Activated CD4-positive, alpha-beta T cell treated with anti-CD3 and anti-CD28 coated beads, Interleukin-2, amount 50 U/mL, for 16 hours (primary cell): ENCODE measurements around the gene PIK3C2B.

Experiments
- DNase-seq: peaks from one replicate; pipeline ENCODE4 v3.0.0-alpha.2; 2020

The PIK3C2B gene

DNA sequence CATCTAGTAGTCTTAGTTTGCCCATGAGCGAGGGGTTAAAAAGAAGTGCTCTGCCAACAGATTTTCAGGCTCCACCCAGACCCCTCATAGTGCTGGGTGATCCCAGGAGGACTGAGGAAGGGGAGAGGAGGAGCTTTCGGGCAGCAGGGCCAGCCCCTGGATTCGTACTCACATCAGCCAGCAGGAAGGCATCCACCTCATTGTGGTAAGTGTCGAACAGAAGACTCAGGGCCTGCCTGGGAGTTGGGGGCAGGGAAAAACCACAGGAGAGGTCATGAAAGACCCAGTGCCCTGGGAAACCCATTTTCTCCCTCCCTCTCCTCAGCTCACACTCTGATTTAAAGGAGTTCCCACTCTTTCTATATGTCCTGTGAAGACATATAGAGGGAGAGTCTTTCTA is 34.9 kb downstream of the PIK3C2B start:
- DNase-seq: no peak

DNA sequence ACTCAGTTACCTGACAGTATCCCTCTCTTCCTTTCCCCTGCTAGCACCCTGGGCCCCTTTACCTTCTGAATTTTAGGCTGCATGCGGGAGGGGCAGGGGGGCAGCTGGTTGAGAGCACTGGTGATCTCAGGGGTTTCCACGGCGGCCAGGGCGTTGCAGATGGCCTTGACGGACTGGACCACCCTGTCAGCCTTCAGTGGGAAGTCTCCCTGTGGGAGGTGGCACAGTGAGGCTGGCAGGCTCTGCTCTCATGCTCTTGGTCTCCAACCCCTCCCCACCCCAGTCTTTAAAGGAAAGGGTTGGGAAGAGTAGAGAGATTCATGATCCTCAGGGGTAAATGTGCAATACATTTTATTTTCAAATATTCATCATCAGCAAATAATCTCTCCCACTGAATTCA is 36.9 kb downstream of the PIK3C2B start:
- no peak for DNase-seq

DNA sequence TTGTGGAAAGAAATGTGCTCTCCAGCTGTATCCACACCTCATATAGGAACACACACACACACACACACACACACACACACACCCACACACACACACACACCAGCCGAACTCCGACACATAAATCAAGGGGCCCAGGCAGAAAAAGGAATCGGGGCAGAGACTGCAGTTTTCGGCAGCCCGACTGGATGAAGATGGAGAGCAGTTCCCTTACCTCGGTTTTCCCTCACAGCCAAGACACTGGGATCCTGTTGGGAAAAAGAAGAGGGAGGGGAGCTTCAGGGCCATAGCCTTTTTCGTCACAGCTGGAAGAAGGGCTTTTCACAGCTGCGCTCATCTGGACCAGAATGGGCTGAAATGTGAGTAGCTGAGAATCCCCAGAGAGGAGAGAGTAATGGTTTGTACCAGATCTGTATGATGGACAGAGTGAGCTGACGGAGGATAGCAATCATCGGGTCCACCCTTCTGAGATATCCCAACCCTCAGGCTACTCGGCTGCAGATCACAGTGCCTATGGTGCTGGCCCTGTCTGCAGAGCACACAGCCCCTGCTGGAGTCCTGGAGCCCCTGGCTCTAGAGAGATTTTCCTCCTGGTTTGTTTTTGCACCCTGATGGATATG is 37.7 kb downstream of the PIK3C2B start:
- DNase-seq: no peak

DNA sequence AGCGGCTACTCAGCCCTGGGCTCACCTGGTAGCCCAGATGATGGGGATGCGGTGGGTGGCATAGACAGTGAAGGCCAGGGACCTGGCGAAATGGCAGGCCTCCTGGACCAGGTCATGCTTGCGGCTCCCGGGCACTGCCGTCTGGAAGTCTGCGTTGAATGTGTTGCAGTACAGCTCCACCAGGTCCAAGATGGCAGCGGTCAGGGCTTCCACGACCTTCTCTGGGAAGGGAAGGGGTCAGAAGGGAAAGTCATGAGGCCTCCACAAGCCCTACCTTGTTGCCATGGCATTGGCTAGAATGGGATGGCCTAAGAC is 38.8 kb downstream of the PIK3C2B start:
- DNase-seq: no peak

DNA sequence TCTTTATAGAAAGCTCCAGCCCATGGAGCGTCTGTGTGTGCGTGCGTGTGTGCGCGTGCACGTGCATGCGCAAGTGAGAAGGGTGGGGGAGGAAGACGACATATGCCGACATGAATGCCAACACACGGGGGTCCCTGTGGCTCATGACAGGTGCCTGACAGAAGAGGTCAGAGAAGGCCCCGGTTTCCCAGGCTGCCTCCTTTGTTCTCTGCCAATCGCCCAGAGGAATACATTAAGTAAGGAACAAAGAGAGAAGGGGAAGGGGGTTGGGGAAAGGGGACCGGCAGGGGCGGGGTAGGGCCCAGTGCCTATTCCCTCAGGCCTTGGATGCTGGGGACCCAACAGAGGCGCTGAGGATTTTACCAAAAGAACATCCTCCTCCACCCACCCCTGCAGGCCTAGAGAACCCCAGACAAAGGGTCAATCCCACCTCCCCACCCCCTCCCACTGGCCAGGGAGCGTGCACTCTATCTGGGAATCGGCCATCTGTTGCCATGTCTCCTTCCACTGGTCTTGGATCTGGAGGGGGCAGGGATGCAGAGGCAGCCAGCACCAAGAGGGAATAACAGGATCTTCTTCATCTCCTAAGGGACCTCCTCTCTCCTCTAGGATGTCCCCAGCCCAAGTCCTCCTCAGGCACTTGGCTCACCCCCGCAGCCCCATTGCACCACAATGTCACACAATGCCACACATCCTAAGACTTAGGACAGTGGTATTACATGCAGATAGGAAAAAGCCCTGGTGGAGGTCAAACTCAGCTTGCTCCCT is 39.4 kb downstream of the PIK3C2B start:
- no peak for DNase-seq

DNA sequence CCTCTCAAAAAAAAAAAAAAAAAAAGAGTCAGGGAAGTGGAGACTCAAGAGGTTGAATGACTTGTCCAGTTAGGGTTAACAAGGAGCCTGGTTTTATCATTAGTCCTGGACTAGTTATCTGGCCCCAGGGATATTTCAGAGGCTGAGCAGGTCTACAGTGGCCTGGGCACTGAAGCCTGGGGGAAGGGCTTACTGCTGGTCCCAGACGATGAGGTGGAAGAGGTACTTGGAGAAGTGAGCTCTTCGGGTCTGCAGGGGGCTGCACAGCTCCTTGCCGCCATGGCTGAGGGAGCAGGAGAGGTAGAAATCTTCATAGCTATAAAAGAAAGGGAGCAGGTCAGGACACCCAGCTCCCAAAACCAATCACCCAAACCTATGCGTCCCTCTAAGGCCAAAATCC is 40.1 kb downstream of the PIK3C2B start:
- no peak for DNase-seq

DNA sequence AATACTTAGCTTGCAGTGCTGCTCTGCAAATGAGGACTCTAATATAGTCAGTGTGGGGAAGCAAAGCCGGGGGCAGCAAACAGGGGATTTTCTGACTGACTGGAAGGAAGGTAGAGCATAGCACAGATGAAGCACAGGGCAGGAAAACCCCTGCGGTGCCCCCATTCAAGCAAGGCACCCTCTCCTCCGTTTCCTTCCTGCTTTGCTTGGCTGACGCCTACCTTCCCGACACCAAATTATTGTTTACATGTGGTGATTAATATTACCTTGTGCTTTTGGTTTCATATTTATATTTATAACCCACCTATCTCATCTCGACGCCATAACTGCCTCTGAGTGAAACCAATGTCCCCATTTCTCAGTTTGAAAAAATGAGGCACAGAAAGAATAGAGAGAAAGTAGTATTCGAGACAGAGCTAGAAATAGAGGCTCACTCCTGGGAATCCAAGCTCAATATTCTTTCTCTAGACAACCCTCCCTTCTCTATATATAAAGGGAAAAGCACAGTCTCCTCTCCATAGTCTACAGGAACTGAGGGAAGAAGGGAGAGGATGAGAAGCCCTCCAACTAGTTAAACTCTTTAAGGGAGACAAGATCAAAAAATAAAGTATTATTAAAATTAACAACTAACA is 41.3 kb downstream of the PIK3C2B start:
- peak; percentile 67 for DNase-seq

DNA sequence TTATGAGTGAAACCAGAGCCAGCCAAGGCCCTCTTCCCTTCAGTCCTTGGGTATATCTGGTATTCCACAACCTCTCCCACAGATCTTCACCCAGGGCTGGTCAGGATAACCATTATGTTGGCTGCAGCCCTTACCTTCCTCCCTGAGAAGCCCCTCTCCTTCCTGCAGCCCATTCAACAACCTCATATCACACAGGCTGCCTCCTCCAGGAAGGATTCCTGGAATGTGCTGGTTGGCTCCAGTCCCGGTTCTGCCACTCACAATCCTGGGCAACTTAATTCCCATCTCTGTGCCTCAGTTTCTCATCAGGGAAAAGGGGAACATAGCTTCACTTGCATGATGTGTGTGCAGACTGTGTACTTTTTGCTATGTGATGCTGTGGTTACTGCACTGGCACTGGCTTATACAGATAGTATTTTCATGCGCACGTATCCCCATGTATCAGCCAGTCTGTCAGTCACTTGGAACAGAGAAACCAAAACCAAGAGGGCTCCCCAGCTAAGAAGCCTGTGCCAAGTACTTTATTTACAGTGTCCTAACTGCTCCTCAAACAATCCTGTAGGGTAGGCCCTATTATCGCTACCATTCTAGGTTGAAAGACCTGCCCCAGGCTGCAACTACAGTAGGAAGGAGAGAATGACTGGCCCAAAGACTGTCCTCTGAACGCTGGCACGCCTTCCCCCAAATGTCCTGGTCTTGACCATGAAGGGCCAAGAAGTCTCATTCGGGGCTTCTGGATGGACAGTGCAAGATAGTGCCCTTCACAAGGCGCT is 43.1 kb downstream of the PIK3C2B start:
- no peak for DNase-seq

DNA sequence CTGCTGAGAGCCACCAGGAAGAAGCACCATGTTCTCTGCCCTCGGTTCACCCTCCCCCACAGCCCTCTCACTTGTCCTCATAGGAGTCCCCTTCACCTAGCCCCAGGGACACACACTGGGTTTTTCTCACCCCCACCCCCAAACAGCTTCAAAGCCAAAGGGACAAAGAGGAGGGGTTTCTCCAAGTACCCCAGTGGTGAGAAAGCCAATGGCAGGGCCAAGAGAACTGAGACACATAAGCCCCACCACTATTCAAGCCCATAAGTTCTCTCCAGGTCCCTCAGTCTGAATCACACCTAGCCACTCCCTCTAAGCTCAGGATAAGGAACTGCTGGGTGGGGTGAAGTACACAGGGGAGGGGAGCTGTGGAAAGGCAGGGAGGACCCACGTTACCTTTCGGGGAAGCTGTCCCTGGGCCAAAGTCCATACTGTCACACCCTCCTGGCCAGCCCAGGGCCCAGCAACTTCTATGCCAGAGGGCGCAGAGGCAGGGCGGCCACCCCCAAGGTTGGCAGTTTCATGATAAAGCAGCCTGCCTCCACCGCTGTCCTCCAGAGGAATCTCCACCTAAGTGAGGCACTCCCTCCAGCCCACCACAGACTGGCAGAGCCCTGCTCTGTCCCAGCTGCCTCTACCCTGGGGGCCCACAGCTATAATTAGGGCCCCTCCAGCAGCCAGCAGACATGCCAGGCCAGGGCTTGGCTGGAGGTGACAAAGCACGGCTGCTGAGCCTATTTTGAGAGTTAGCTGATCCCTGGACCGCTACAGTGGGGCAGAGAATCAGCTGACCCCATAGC is 43.9 kb downstream of the PIK3C2B start:
- no peak for DNase-seq

DNA sequence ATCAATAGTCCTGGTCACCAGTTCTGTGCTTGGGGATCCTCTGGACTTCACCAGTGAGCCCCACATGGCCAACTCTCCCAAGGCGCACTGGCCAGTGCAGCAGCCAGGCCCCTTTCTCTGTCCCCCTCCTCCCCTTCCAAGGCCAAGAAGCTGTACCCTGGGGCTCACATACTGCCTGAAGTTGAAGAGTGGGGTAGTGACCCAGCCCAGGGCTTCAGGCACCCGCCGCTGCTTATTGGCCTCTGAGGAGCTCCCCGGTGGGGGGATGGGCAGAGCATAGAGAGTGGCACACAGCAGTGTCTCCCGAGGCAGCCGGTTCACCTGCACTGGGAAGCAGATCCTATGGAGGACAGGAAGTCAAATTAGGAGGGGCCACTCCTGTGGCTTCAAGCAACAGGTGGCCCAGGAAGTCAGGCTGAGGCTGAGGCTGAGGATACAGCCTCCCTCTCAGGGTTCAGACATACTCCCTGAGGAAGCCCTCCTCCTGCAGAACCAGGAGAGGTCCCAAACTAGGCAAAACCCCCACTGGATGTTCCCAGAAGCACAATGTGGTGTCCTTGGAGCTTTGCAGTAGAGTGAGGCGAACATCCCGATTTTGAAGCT is 44.8 kb downstream of the PIK3C2B start:
- DNase-seq: no peak

DNA sequence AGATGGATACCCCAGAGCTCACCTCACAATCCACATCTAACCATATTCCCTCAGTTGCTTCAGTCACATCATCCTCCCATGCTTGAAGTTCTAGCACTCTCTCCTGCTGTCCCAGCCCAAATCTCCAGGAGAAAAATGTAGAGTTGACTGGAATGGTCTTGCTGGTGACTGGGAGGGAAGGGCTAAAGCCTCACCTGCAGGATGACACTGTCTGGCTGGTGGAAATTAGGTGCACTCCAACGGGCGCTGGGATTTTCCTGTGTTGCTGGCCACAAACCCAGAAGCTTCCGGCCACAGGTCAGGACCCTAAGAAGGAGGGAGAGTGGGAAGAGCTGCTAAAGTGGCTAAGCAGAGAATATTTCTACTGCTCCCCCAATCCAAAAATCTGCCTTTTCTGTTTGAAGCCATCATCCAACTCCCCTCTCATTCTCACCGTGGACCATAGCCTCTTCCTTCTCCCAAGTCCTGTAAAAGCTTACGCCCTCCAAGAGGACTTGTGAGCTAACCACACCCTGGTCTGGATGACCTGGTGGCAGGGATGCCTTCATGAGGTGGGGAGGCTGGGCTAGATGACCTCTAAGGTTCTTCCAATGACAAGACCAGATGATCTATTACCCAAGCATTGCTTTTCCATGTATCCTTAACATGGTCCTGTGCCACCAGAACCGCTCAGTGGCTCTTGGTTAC is 45.5 kb downstream of the PIK3C2B start:
- no peak for DNase-seq

DNA sequence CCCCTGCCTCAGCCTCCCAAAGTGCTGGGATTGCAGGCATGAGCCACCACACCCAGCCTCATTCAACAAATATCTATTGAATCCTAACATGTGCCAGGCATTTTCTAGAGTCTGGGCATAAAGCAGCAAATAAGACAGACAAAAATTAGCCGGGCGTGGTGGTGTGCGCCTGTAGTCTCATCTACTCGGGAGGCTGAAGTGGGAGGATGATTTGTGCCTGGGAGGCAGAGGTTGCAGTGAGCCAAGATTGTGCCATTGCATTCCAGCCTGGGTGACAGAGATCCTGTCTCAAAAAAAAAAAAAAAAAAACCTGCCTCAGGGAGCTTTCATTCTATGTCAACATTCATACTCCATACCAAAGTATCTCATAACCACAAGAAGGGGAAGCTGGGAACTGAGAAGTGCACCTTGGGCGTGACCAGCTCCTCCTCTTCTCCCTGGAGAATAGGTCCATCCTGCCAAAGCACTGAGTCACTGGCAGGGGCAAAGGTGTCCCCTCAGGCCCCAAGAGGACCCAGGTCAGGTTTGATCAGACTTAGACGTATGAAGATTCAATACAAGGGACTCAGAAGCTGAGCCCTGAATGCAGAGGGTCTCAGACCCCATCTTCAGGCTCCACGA is 46.2 kb downstream of the PIK3C2B start:
- no peak for DNase-seq

DNA sequence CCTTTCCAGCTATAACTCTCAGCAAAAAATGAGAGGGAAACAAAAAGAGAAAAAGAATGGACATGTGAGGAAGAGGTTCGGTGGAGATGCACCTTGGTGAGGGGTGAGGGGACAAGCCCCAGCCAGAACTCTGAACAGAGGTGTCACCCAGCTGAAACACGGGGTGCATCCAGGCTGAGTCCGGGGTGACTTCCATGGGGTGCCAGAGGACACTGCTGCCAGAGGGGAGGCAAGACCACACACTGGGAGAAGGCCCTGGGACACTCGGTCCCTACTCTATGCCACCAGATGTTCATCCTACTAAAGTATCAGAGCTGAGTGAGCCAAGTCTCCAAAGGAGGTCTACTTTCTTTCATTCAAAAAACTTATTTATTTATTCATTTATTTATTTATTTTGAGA is 46.9 kb downstream of the PIK3C2B start:
- DNase-seq: no peak

DNA sequence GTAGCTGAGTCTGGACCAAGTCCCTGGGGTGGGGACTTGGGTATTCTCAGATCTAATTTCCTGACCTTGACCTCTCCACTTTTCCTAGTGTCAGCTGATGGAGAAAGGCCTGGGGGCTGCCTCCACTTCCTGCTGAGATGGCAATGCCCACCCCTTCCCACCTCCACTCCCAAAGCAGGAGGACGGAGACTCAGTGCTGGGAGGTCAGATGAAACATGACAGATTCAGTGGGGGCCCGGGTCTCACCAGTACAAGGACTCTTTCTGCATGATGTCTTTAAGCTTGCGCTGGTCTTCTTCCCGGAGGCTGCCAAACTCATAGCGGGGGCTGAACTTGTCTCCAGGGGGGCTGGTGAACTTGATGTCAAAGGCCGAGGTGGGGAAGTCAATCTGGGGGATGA is 47.4 kb downstream of the PIK3C2B start:
- DNase-seq: no peak

DNA sequence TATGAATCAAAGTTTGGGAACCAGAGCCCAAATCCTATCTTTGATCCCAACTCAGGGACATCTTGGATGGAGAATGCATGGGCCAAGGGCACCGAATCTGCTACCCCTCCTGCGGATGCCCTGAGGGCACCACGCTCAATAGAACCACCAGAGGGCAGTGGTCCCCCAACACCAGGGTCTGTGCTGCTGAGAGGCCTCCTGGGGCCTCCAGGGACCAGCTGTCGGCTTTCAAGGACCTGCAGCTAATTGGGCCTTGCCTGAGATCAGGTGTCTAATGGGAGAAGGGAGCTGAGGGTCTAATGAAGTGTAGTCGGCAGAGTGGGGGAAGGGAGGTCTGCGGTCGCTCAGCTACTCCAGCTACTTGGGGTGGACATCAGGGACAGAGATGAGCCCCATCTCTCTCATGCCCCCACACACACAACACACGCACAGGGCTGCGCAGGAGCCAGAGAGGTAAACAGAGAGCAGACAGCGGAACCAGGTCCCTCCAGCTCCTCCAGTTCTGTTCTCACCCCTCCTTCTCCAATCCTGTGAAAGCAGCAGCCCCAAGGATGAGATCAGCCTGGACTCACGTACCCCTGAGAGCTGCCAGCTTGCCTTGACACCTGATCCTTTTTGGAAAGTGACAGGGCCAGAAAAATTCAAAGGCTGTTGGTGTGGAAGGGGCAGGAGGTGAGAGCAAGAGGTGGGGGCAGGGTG is 48.0 kb downstream of the PIK3C2B start:
- peak; percentile 76 for DNase-seq

DNA sequence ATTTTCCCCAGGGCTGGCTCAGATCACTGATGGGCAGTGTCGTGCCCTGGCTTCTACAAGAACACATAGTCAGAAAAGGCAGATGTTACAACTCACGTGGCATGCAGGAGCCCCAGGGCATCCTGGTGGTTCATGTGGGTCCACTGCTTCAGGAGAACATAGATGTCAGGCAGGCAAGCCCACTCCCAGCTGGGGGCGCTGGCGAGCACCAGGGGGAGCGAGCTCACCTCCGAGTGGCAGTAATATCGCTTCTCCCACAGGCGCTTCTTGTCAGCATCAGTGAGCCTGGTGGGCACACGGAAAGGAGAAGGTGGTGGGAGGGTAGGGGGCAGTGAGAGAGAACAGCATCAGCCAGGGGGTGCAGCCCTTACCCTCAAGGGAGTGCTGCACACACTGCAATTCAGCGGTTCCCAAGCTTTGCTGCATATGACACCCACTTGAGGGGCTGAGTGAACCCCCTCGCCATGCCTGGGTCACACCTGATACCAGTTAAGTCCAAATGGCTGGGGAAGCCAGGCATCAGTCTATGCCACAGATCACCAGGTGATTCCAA is 48.7 kb downstream of the PIK3C2B start:
- DNase-seq: peak; percentile 59
